ENCODE measurements around the gene RPS6KA6.
"Not testable (repeated sequence)": the region's sequence is repeated elsewhere in the genome, so short reads cannot be mapped to it uniquely, and the experiment has no call there.

RPS6KA6 gene

DNA sequence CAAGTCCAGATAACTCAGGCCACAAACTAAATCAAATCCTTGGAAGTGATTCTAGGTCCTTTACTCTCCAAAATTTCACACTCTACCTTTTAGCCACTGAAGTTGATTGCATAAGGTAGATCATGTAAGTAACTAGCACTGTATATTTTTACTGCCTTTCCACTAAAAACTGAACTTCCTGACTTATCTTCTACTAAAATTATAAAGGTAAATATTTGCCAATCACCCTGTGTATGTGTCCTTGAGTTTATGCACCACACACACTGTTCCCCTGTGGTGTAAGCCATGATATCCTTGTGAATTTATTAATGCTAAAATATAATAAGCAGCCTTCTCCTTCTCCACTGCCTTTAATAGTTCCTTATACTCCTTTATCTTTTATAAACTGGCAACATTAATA, 25.6 kb downstream of the RPS6KA6 start:
- no peak for DNase-seq (ENCODE audit: low spot score)

DNA sequence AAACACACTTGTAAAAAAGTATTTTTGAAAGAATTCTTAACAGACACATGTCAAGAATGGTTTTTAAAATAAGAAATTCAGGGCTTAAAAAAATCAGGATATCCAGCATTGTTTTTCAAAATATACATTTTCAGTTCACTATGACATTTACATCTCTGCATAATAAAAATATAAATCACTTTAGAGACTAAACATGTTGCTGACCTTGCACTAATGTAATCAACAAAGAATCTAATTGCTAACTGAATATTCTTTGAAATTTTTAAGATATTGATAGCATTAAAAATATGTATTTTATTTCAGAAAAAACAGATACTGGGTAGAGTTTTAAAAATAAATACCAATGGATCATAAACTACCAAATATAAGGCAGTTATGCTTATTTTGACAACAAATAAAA, 26.4 kb downstream of the RPS6KA6 start:
- no peak for DNase-seq (ENCODE audit: low spot score)

DNA sequence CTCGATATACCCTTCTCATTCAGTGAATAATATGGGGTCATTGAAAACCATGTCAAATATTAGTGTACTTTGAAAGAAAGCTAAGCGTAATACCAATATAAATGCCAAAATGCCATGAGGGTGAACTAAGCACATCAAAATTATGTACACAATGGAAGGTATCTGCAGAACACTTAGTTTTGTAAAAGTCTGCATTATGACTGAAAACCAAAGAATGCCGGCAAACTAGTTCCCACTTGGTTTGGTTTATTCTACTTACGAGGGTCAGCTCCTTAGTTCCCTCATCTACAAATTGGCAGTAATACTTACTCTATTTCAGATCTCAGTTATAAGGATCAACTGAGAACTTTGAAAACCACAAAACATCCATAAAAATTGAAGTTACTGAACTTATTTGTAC, 27.3 kb downstream of the RPS6KA6 start:
- no peak for DNase-seq (ENCODE audit: low spot score)

DNA sequence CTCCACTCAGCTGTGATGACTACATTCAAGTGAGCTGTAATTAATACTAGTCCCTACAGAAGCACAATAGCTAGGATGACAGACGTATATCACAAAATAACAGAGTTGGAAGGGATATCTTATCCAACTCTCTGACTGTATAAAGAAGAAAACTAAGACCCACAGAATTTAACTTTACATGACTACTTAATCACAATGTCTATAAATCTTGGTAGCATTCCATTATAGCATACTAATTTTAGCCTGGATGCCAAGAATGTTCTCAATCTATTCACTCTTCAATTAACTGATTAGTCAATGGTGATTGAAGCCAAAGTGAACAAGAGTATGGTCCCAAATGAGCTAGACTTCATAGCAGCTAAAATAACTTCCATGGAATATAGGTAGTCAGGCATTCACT, 31.2 kb downstream of the RPS6KA6 start:
- DNase-seq (ENCODE audit: low spot score), result no peak

DNA sequence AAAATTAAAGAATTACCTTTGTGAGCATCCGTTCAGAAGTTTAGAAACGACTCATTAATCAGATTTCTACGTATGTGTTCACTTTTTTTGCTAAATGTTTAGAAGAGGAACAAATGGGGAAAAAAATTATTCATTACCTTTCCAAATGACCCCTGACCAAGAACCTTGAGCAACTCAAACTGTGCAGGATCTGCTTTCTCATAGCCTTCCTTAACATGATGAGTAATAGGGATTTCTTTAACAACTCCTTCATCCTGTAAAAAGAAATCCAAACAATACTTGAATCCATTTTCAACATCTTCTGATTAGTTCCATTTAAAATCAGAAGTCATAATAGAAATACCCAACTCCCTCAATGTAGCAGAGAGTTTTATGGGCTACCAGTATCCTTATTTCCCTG, 32.1 kb downstream of the RPS6KA6 start:
- no peak for DNase-seq (ENCODE audit: low spot score)

DNA sequence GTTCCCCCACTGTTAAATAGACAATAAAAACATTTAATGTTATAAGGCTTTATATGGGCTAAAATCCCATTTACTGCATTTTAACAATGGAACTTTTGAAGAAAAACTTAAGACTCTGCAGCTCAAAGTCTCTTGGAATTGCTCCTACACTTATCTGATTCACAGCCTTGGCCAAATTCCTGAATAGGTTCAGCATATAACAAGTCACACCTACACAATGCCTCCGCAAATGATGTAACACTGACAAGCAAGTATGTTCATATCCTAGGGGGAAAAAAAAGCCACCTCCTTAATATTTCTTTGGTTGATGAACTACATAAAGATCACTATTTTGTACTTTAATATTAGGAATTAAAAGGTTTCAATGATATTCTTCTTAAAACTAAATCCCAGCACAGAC, 34.5 kb downstream of the RPS6KA6 start:
- DNase-seq (ENCODE audit: low spot score), result no peak

DNA sequence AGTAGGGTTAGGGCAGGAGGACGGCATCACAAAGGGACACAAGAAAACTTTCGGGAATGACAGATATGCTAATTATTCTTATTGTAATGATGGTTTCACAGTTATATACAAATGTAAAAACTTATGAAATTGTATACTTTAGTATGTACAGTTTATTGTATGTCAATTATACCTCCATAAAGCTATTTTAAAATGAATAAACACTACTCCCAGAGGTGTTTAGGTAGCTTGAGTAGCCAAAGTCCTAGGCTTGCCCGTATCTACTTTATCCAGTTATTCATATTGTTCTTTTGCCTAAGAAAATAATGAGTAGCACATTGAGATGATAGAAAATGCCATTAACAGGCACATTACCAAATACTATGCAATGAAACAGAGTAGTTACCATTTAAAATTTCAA, 43.0 kb downstream of the RPS6KA6 start:
- no peak for DNase-seq (ENCODE audit: low spot score)

DNA sequence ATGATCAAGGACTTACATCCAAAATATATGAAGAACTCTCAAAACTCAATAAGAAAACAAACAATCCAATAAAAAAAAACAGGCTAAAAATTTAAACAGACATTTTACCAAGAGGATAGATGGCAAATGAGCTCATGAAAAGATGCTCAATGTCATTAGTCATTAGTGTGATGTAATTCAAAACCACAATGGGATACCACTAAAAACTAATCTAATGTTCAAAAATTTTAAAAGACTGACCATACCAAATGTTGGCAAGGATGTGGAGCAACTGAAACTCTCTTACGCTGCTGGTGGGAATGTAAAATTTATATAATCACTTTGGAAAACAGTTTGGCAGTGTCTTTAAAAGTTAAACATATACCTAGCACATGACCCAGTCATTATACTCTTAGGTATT, 43.7 kb downstream of the RPS6KA6 start:
- no peak for DNase-seq (ENCODE audit: low spot score)

DNA sequence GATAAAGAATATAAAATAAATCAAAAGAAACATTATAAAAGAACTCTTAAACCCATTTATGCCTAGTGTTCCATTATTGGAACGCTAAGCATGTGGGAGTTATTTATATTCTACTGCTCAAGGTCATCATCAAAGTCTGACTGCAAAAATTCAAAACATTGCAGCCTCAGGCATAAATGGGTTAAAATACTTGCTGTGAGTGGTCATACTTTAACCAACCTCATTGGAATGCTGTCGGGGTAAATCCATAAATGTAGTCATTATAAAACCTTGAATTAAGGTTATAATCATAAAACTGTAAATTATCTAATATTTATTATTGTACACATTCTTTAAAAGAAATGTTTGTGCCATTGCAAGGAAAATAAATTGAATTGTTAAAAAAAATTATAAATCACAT, 55.0 kb downstream of the RPS6KA6 start:
- no peak for DNase-seq (ENCODE audit: low spot score)

DNA sequence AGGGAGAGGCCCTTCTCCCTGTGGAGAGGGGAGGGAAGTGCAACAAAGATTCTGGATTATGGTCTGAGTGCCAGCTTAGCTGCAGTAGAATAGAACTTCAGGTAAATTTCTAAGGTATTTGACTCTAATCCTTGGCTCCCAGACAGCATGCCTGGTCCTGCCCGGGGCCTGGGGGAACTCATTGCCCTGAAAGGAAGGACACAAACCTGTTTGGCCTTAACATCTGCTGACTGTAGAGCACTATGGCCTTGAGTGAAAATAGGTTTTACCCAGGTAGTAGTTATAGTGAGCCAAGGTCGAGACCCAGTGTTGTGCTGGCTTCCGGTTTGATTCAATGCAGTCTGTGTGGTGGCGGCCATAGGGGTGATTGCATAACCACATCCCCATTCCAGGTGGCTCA, 64.4 kb downstream of the RPS6KA6 start:
- no peak for DNase-seq (ENCODE audit: low spot score)

DNA sequence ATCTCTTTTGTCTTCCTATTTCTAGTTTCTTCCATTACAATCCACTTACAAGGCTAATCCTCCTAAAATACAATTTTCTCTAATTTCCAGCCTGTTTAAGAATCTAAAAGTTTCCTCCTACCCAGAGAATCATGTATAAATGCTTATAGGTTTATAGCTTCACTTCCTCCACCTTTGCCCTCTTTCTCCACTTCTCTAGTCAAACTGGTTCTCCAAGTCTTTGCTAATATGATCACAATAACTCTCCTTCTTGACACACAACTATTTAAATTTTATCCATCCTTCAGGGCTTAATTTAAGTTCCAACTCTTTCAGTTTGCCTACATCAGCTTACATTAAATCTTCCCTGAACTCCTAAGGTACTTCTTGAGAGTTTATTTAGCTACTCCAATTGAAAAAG, 69.2 kb downstream of the RPS6KA6 start:
- no peak for DNase-seq (ENCODE audit: low spot score)

DNA sequence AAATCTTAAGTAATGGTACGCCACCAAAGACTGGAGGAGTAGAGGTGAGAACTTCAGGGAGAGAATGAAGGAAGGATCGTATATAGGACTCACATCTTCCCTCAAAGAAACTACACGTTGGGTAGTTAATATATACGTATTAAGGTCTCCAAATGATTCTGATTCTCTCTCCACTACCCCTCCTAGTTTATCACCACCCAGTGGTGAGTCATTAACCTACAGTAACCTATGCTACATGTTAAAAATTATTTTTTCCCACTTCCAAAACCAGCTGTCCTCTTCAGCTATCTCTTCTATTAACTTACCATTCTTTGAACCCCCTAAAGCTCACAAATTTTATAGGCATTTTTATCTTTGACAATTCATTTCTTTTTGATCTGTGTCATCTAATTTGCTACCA, 69.7 kb downstream of the RPS6KA6 start:
- DNase-seq (ENCODE audit: low spot score), result peak; percentile 0

DNA sequence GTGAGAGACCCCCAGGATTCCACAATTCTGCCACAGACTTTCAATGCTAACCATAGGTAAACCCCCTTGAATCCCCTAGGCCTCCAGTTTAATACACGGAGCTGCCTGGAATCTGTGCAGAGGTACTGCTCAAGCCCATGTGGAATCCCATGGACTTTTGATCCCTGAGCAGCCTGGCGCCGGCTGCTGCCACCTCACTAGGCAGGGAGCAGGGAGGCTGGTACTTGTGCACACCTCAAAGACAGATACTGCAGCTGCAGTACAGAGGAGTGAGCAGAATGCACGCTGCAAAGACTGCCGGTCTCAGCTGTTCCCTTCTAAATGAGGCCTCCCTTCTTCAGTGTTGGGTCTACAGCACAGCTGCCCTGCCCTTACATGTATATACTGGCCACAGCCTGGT, 79.4 kb downstream of the RPS6KA6 start:
- DNase-seq (ENCODE audit: low spot score), result no peak

DNA sequence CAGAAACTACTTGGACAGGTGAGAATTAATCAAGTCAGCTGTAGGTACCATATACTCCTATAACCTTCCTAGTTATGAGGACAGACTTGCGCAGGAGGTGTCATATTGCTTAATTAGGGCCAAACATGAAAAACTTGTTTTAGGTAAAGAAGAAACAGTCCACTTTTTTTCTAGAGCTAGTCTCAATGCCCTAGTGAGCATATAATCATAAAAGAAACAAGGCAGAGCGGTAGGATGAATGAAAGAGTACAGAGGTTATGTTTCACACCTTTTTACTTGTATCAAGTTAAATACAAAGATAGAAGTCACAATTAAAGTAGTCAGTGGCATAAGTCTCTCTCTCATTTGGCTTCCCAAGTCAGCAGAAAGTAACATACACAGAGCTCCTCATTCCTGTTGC, 88.9 kb downstream of the RPS6KA6 start:
- DNase-seq (ENCODE audit: low spot score), result no peak

DNA sequence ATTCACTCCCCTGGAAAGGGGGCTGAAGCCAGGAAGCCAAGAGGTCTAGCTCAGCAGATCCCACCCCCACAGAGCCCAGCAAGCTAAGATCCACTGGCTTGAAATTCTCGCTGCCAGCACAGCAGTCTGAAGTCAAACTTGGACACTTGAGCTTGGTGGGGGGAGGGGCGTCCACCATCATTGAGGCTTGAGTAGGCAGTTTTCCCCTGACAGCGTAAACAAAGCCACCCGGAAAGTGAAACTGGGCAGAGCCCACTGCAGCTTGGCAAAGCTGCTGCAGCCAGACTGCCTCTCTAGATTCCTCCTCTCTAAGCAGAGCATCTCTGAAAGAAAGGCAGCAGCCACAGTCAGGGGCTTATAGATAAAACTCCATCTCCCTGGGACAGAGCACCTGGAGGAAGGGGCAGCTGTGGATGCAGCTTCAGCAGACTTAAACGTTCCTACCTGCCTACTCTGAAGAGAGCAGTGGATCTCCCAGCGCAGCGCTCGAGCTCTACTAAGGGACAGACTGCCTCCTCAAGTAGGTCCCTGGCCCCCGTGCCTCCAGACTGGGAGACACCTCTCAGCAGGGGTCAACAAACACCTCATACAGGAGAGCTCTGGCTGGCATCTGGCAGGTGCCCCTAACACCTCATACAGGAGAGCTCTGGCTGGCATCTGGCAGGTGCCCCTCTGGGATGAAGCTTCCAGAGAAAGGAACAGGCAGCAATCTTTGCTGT, 108.4 kb downstream of the RPS6KA6 start:
- not testable (repeated sequence) for DNase-seq (ENCODE audit: low spot score)

DNA sequence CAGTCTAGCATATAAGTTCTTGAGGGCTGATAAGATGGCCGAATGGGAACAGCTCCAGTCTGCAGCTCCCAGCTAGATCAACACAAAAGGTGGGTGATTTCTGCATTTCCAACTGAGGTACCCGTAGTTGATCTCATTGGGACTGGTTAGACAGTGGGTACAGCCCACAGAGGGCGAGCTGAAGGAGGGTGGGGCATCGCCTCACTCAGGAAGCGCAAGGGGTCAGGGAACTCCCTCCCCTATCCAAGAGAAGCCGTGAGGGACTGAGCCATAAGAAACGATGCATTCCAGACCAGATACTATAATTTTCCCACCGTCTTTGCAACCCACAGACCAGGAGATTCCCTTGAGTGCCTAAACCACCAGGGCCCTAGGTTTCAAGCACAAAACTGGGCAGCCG, 109.0 kb downstream of the RPS6KA6 start:
- no peak for DNase-seq (ENCODE audit: low spot score)

DNA sequence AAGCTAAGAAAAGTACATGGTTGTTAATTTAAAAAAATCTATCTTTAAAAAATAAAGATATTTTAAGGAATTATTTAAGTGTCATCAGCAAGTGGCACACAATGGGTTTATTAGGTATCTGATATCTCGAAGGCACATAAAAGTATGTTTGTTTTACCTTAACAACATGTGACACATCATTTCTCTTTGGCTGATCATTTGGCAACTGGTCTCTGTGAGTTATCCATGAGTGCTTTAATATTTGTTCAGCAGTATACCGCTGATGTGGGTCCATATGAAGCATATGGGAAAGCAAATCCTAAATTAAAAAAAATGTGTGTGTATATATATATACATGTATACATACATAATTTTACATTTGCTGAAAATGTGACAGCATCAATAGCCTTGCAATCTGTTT, 123.2 kb downstream of the RPS6KA6 start:
- DNase-seq (ENCODE audit: low spot score), result no peak

DNA sequence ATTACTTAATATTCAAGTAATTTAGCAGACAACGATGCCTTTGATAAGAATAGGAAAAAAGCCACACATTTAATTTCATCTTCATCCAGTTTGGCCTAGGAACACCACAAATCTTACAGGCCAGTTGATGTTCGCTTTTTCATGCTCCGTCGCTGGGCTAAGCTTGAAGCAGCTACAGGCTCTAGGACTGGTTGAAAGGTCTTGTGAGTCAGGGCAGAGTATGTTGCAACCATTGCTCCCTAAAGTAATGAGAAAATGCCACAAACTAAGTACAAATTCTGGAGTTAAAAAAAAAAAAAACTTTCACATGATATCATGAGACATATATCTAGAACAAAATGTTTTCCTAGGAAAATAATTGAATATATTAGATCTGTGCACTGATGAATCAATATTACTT, 123.8 kb downstream of the RPS6KA6 start:
- DNase-seq (ENCODE audit: low spot score), result no peak

DNA sequence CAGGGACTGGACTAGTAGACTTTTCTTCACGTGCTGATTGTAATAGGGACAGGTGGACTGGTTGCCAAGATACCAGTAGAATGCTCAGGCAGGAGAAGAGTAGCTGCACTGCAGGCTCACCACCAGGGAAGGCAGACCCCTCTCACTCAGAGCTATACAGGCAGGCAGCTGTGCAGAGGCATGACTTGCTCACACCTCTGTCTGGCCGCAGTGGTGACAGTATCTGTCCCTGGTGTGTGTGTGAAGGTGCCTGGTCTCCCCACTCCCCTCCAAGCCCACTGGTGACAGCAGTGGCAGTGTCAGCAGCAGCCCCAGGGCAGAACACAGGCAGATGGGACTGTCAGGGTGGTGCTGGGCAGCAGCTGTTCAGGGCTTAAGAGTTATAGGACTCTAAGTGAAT, 140.7 kb downstream of the RPS6KA6 start:
- DNase-seq (ENCODE audit: low spot score), result peak; percentile 3

DNA sequence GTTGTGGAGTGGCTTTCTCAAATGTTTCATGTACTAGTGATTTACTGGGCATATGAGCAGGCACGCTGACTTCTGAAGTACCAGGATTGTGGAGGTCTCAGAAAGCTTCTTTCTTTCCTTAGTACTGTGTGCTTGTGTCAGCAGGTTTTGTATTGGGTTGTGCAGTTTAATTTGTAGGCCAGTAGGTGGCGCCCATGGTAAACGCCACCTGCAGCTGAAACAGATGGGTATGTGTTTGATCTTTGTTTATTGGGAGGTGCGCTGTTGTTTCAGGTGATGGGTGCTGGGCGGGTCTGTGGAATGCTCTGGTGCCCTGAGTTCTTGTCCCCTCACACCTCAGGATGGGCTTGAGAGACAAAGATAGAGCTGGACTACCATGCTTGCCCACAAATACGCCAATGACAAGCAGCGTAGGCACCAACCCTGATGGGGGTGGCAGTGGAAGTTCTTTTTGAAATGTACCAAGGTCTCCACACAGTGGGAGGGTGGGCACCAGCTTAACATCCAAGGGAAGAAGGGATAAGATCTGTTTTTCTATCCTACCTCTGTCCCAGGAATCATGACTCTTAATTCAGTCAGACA, 141.5 kb downstream of the RPS6KA6 start:
- DNase-seq (ENCODE audit: low spot score), result peak; percentile 49

DNA sequence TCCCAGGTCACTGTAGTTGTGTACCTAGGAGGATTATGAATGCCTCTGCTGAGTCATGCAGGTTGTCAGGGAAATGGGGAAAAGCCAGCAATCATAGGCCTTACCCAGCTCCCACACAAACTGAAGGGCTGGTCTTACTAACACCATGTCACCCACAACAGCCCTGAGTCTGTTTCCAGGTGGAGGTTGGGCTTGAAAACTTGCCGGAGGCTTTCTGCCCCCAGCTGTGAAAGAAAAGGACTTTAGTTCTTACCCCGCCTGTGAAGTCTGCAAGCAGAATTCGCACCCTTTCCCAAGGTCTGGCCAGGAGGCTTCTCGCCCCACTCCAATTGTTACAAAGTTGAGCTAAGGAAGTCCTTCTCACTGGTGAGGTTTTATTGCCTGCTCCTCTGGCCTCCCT, 143.9 kb downstream of the RPS6KA6 start:
- no peak for DNase-seq (ENCODE audit: low spot score)

Measured in NAMALWA (cell line).